DMS79 treated with DMSO at 0.1 percent for 48 hours (cell line): ENCODE results near the gene DIDO1.
"Not testable (repeated sequence)": the region's sequence is repeated elsewhere in the genome, so short reads cannot be mapped to it uniquely, and the experiment has no call there.

Experiments
- DNase-seq: peaks from one replicate; lab custom pipeline; 2025; lab: John Stamatoyannopoulos, UW

The DIDO1 gene

GRCh38 chr20:62929051-62929538 is 2.8 kb upstream of the DIDO1 start:
- no peak for DNase-seq

- no peak for DNase-seq
Measured at GRCh38 chr20:62928246-62928939, 2.1 kb upstream of the DIDO1 start.

- DNase-seq: no peak
Measured at GRCh38 chr20:62927128-62927705, 912 bp upstream of the DIDO1 start.

- peak; percentile 34 for DNase-seq
Measured at GRCh38 chr20:62925420-62926228, 681 bp downstream of the DIDO1 start.

- DNase-seq: no peak
Measured at GRCh38 chr20:62925076-62925419, 1.3 kb downstream of the DIDO1 start.

GRCh38 chr20:62924442-62925075 is 1.7 kb downstream of the DIDO1 start:
- DNase-seq: no peak

GRCh38 chr20:62923669-62924441 is 2.5 kb downstream of the DIDO1 start:
- no peak for DNase-seq

GRCh38 chr20:62923059-62923668 is 3.1 kb downstream of the DIDO1 start:
- not testable (repeated sequence) for DNase-seq

GRCh38 chr20:62922451-62922921 is 3.8 kb downstream of the DIDO1 start:
- no peak for DNase-seq

GRCh38 chr20:62921119-62921687 is 5.1 kb downstream of the DIDO1 start:
- DNase-seq: no peak

- DNase-seq: no peak
Measured at GRCh38 chr20:62920039-62920645, 6.2 kb downstream of the DIDO1 start.

- no peak for DNase-seq
Measured at GRCh38 chr20:62918831-62919230, 7.5 kb downstream of the DIDO1 start.

- no peak for DNase-seq
Measured at GRCh38 chr20:62918147-62918546, 8.2 kb downstream of the DIDO1 start.

GRCh38 chr20:62917720-62918119 is 8.6 kb downstream of the DIDO1 start:
- DNase-seq: no peak

- no peak for DNase-seq
Measured at GRCh38 chr20:62916703-62917476, 9.4 kb downstream of the DIDO1 start.

GRCh38 chr20:62914970-62915457 is 11.3 kb downstream of the DIDO1 start:
- DNase-seq: no peak

GRCh38 chr20:62914436-62914835 is 11.9 kb downstream of the DIDO1 start:
- no peak for DNase-seq

GRCh38 chr20:62913043-62913630 is 13.2 kb downstream of the DIDO1 start:
- DNase-seq: no peak

- no peak for DNase-seq
Measured at GRCh38 chr20:62911701-62912280, 14.5 kb downstream of the DIDO1 start.
